HG02759 (cell line): ENCODE measurements around the gene HBS1L.

Experiments used
- ATAC-seq: cut with Tn5 transposase; IDR thresholded peaks from one replicate; pipeline ENCODE4 v1.9.1; 2021; ENCODE audit warnings: mild to moderate bottlenecking, moderate library complexity; ENCODE audit not compliant: unreplicated experiment

HBS1L gene

DNA sequence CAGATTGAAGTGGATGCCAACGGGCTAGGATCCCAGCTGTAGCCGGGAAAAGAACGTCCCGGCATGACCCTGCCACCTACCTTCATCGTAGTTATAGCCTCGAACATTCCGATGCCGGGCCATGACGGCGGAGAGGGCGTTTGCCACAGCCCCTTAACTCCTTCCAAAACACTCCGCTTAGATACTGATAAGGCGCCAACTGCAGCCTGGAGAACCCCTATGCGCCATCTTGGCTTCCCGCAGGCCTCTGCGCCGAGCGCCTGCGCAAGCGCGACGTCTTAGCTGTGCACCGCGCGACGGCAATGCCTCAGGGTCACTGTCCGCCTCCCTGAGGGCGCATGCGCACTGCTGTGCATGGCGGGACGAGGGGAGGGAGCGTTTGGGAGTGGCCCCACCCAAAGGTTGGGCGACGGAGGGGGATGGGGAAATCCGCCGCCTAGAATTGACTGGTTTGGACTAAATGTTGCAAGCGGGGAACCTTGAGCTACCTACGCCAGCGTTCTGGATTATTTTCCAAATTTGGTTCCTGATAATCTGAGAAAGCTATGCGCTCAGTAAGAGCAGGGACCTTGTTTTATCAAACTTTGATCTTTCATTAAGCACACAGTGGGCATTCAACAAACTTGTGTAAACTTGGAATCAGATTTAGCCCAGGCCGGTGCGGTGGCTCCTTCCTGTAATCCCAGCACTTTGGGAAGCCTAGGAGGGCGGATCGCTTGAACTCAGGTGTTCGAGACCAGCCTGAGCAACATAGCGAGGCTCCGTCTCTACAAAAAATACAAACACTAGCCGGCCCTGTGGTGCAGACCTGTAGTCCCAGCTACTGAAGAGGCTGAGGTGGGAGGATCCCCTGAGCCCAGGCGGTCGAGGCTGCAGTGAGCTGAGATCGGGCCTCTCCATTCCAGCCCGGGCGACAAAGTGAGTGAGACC lies at the start of gene HBS1L:
TSS of gene HBS1L (minus strand) at position 254 of the 930 bp plus-strand sequence. CDS start at position 123, 131 bp downstream.
- ATAC-seq = peak; percentile 98

DNA sequence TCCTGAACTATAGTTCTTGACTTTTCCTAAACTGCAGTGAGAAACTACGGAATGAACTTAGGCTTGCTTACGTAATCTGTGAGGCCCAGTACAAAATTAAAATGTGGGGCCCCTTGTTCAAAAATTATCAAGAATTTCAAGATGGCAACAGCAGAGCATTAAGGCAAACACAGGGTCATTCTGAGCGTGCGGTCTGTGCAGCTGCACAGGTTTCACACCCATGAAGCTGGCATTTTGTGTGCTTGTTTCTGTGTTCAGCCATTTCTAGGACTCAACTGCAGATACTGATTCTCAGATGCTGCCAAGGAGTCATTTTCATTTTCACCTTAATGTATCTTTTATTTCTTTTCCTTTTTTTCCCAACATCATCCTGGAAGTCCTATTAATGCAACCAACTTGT lies 49.6 kb upstream of the HBS1L start:
- ATAC-seq = no peak

DNA sequence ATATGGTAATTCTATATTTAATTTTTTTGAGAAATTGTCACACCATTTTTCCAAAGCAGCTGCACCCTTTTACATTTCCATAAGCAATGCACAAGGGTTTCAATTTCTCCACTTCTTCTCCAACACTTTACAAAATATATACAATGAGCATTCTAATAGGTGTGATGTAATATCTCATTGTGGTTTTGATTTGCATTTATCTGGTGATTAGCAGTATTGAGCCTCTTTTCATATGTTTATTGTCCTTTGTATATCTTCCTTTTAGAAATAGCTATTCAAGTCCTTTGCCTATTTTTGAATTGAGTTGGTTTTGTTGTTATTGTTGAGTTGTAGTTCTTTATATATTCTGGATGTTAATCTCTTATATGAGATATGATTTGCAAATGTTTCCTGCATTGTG lies 47.6 kb upstream of the HBS1L start:
- ATAC-seq = no peak

DNA sequence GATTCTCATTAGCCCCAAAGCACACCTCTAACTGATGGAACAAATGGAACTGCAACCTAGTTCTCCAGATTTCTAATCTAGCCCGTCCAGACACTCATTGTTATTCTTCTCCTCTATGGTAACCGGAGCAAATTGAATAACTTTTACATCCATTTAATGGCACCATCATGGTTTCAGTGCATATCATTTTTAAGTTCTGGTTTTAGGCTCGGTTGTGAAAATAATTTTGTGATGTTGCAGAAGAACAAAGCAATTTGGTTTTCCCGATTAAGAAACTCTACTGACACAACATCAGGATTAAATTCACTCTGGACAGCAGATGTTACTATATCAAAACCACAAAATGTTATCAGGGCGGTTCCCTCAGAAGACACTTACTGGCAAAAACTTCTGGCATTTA lies 42.5 kb upstream of the HBS1L start:
- ATAC-seq = no peak

DNA sequence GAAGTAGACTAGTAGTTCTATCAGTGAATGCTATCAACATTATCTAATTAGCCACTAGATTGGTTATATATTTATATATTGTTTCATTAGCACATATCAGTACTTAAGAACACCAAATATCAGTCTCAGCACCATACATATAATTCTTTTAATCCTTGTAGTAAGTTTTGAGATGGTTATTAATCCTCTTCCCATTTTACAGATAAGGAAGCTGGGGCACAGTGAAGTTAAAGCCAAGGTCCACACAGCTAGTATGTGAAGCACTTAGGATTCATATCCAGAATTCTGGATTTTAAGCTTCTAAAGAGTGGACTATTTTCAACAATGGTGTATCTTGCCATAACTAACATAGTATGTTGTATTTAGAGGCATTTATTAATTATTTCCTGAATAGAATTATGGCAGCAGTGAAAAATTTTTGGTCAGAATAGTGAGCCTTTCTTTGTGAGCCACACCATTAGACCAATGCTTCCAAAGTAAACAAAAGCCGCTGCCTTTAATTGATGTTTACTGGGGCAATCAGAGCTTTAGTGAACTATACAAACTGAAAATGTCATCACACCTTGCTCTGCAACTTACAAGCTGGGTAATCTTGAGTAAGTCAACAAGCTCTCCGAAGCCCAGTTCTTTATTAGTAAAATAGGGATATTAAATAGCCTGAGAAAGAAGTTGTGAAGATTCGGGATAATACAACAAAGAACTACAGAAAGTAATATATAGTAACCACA lies 41.9 kb upstream of the HBS1L start:
- no peak for ATAC-seq

DNA sequence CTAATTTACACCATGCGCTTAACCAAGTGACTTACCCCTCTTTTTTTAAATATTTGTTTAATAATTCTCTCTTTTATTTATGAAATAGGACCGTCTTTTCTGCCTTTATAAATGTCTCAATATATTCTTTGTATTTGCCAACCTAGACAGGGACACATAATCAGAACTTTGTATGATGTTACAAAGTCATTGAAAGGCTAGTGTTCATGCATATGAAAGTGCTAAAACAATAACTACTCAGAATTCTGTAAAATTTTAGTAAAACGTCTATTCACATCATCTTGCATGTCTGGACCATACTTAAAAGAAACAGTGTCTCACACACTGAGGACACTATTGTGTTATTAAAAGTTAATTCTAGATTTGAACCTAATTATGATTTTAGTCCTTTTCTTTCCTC lies 41.1 kb upstream of the HBS1L start:
- no peak for ATAC-seq

DNA sequence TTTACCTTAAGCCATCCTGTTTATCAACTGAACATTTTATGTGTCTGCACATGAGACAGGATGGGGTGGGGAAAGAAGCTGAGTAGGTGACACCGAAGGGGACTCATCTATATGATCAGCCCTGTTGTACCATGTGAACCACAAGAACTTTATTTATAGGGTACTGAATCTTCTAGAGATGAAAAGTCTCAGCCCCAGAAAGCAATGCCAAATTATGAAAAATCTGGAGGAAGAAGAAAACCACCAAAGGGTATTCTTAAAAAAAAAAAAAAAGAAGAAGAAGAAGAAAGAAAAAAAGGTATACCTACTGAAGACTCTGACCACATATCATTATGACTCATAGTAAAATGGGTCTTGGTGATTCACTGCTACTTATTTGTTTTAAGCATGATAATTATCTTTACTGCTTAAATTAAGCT lies 39.8 kb upstream of the HBS1L start:
- ATAC-seq = peak; percentile 69

DNA sequence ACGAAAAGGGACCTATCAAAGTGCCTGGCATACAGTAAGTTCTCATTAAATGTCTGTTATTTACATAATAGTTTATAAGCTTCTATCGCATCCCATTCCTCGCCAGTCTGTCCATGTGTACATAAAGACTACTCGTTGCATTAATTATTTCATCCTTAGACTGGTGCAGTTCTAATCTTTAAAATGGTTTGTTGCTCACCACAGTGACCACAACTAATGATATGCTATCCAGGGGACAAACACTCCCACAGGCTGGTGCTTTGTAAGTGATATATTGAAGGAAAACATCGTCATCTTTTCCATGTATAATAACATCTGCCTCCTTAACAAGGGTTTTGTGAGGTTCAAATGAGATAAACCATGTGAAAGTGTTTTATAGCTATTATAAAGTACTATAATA lies 39.0 kb upstream of the HBS1L start:
- no peak for ATAC-seq

DNA sequence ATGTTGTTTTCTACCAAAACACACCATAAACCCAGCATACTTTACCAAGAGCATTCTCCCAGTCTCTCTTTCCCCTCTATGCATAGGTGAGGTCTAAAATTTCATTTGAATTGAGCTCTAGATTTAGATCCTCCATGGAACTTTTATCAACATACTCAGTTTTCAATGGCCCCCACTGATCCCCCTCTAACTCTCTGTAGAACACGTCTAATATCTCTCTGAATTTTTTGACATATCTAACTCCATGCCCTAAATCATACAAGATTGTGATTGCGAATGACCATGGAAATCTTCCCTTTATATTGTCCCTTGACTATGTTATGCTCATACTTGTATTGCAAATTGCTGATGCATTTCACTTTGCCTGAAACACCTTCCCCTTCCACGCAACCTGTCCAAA lies 38.1 kb upstream of the HBS1L start:
- ATAC-seq = no peak

DNA sequence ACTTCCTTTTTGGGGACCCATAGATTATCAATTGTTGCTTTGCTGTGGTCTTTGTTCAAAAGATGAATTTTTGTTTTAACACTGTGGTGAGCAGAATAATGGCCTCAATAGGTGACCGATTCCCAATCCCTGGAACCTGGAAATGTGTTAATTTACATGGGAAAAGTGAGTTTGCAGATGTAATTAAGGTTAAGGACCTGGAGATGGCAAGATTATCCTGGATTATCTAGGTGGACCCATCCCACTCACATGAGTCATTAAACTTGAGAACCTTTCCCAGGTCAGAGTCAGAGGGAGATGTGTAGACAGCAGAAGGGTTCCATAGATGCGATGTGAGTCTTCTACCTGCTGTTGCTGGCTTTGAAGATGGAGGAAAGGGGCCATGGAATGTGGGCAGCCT lies 36.2 kb upstream of the HBS1L start:
- no peak for ATAC-seq

DNA sequence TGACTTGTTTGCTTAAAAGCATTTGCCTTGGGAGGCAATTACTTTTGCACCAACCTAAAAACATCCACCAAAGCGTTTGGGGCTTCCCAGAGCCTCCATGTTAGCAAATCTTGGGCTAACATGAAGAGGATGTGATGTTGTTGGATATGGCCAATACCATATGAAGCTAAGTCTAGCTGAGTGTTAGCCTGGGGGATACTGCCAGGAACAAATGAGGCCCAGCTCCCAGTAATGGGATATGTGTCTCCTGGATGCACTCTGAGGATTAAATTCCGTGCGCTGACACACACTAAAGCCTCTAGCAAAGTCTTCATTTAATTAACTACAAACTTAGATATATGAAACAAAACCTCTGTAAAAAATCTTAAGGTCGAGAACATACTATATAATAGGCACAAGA lies 35.3 kb upstream of the HBS1L start:
- ATAC-seq = no peak

DNA sequence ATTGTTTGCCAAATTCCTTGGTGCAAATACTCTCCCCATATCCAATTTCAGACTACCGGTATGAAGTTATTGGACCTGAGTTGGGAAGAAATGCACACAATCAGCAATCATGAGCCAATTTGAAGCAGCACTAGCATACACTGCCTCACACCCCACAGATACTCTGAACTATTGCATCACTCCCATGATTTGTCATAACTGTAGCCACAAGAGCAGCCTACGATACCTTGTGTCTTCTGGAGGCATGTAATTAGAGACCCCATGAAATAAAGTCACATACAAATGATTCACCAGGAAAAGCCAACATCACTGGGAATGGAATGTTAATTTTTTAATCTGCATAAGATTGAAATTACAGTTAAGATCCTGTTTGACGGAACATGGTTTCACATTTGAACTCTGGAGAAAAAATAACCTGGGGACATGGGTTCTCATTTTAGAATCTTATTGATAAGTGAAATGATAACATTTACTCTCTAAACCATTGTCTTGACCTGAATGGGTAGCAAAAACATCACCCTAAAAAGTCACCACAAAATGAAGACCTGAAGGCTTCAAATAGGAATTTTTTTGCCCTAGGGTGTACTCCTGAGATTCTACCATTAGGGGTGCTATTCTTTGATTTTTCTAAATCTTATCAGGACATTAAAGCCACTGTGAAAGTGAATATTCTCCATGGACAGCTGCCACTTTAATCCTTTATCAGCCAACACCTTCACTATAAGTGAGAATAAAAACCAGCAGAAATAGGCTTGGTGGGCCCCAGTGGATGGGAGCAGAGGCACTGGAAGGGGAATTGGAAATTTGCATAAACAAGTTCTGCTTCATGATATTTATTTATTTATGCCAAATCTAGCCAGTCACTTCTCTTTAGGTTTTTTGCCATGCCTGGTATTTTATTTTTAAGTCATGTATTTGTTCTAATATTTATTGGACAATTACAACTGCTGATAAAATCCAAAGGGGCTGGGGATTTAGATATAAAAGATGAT lies 34.5 kb upstream of the HBS1L start:
- ATAC-seq = peak; percentile 81

DNA sequence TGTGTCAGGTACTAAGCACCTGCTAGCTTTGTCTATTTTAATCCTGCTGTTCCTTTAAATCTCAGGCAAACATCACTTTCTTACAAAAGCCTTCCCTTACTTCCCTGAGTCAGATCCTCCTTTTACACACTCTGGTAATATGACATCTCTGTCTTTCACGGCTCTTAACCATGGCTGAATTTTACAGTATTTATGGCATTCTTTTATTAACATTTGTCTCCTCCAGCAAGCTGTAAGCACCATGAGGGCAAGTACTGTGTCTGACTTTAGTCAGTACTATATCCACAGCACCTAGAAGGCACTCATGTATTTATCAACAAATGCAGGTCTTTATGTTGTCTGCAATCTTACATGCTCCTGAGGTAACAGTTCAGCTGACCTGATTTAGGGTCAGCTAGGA lies 33.7 kb upstream of the HBS1L start:
- ATAC-seq = peak; percentile 6

DNA sequence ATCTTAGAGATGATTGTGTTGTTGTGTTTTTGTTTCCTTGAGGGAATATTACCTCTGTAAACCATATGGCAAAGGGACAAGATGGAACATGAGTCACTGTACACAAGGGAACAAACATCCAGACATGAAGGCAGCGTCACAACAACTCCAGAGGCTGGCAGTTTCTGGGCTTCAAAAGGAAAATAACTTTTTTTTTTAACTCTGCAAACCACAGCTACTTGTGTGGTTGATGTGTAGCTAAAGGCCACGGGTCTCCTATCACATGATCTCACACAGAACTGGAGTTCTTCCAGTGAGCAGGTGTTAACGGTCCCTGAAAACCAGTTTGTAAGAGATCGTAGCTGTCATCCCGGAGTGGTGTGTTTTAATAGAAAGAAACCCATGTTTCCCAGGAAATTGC lies 33.2 kb upstream of the HBS1L start:
- ATAC-seq = peak; percentile 24

DNA sequence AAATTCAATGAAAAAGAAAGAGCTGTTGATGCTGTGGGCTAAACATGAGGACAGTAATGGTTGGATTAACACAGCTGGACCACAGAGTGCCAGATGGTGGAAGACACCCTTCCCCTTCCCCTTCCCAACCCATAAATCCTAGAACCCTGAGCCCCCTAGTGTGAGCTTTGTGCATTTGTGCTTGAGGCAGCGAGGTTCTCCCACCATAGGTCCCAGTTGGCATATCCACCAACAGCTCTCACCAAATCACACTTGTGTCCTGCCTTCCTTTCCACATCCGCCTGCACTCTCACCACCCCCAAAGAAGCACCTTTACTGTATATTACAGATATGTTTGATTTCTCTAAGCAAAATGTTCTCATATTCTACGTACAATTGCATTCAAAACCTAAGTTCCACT lies 32.8 kb upstream of the HBS1L start:
- ATAC-seq = no peak

DNA sequence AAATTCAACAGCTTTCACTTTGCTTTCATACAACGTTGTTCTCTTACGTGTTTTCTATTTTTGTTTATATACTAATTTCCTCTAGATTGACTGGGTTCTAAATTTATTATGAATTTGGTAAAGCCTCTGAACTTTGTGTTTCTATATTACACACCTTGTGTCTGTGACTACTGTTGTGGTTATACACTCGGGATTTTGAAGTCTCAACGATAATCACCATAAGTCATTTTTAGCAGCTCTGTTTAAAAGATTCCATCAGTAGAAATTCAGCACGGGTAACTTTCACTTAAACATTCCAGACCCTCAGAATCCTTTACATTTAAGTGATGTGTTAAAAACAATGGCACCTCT lies 31.8 kb upstream of the HBS1L start:
- ATAC-seq = no peak

DNA sequence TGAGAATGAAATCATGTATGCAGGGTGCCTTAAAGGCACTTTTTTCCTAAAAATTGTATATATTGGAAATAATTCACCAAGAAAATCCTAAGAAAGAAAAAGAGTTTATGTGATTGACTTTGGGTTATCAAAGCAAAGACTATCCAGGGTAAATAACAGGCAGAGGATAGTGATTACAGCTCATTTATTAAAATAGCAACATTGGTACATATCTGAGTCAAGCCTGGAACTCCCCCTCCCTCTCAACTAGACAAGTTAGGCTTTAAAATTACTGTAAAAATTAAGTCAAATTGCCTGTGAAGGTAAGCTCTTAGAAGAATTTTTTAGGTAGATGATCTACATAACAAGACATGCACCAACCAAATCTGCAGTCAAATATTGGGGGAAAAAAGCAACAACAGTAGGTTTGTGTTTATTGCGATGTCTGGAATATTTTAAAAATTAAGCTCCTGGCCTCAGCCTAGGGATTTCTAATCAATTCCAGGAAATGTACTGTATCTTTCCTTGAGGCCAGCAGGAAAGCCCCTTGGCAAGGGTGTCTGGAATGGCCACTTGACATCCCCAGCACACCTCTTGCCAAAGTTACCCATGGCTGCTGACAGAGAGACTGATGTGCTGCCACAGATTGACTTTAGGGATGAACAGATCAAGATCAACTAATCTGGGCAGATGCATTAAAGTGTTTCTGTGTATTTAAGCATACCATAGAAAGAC lies 31.2 kb upstream of the HBS1L start:
- ATAC-seq = peak; percentile 26

DNA sequence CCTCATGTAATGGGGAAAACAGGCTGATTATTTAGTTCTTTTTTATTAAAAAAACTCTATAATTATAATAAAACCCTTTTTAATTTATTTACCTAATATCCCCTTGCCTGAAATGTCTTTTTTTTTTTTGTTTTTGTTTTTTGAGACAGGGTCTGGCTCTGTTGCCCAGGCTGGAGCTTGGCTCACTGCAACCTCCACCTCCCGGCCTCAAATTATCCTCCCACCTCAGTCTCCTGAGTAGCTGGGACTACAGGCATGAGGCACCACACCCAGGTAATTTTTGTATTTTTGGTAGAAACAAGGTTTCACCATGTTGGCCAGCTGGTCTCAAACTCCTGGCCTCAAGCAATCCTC lies 30.3 kb upstream of the HBS1L start:
- no peak for ATAC-seq

DNA sequence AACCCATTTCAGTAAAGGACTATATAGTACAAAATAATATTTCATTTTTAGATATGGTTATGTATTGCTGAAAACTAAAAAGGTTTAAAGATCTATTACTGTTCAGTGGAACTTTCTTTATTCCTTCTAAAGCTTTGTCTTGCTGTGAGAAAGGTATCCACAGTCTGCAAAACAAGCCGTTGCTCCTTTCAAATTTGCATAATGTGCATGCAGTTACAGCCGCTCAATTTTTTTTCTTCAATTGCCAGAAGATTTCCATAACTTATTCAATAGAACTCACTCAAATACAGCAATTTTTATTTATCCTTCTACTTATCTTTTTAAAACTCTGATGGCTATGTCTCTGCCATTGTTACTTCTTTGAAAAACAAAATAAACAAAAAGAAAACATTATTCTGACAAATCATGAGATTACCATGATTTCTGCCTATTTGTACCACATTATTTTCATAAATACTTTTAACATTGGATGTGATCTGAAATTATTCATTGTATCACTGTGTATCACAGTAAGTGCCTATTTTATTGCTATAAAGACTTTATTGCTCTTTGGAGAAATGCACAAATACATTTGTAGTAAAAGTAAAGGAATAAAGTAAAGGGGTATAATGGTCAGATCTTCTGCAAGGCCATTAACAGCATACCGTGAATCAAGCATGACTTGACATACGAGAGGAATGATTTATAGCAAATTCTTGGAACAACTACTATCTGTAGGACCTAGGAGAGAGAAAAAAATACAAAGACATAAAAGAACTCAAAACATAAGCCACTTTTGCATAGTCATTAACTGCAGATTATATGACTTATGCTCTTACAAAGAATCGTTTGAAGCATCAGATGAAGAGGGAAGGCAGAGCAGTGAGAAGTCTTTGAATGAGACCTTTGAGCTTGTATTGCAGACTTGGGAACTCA lies 29.6 kb upstream of the HBS1L start:
- ATAC-seq = no peak
